Loucy (cell line): ENCODE data around the gene SELENOF.

Source experiments
- H2AFZ ChIP-seq: fragments of 200-600 bp; sonication (generic); 2 replicates; pipeline ENCODE4 v1.6.0; 2016; ENCODE audit warnings: antibody characterized with exemption, mild to moderate bottlenecking, low read length, moderate library complexity
- H3F3A ChIP-seq: fragments of 200-600 bp; 2 replicates; pipeline ENCODE4 v1.6.0; 2016; ENCODE audit warnings: antibody characterized with exemption, low read depth, mild to moderate bottlenecking
- H3K27me3 ChIP-seq: fragments of 200-600 bp; sonication (generic); 2 replicates; pipeline ENCODE4 v1.6.1; 2014; ENCODE audit warnings: low read length, mild to moderate bottlenecking; ENCODE audit not compliant: insufficient read depth, poor library complexity, severe bottlenecking
- H3K36me3 ChIP-seq: fragments of 200-600 bp; sonication (generic); 2 replicates; pipeline ENCODE4 v1.6.1; 2016; ENCODE audit warnings: low read length; ENCODE audit not compliant: insufficient read depth
- H3K4me1 ChIP-seq: fragments of 200-600 bp; sonication (generic); 2 replicates; pipeline ENCODE4 v1.5.1; 2014; ENCODE audit warnings: low read length, mild to moderate bottlenecking; ENCODE audit not compliant: insufficient read depth, poor library complexity, severe bottlenecking
- H3K4me2 ChIP-seq: fragments of 200-600 bp; sonication (generic); 2 replicates; pipeline ENCODE4 v1.6.0; 2014; ENCODE audit warnings: antibody characterized with exemption, low read length, low read depth, mild to moderate bottlenecking; ENCODE audit not compliant: poor library complexity, severe bottlenecking
- H3K4me3 ChIP-seq: fragments of 200-600 bp; sonication (generic); 2 replicates; pipeline ENCODE4 v1.5.1; 2014; ENCODE audit warnings: low read length, mild to moderate bottlenecking, mixed read lengths; ENCODE audit not compliant: poor library complexity, severe bottlenecking
- H3K79me2 ChIP-seq: fragments of 200-600 bp; sonication (generic); 2 replicates; pipeline ENCODE4 v1.6.1; 2014; ENCODE audit warnings: low read length; ENCODE audit not compliant: insufficient read depth
- H3K9ac ChIP-seq: fragments of 200-600 bp; sonication (generic); 2 replicates; pipeline ENCODE4 v1.6.0; 2014; ENCODE audit warnings: mild to moderate bottlenecking, low read depth, low read length, moderate library complexity; ENCODE audit not compliant: poor library complexity, severe bottlenecking
- H3K9me2 ChIP-seq: fragments of 200-600 bp; sonication (generic); replicated peaks from 2 replicates; pipeline ENCODE4 v1.6.1; 2016; ENCODE audit warnings: low read depth, low read length, mixed read lengths
- H3K9me3 ChIP-seq: fragments of 200-600 bp; sonication (generic); 2 replicates; pipeline ENCODE4 v1.6.1; 2014; ENCODE audit warnings: mild to moderate bottlenecking, antibody characterized with exemption, low read length, low read depth; ENCODE audit not compliant: insufficient read depth
- H4K20me1 ChIP-seq: fragments of 200-600 bp; sonication (generic); 2 replicates; pipeline ENCODE4 v1.6.0; 2014; ENCODE audit warnings: antibody characterized with exemption, low read length, mild to moderate bottlenecking; ENCODE audit not compliant: insufficient read depth, poor library complexity, severe bottlenecking
- EZH2phosphoT487 ChIP-seq: fragments of 200-600 bp; IDR thresholded peaks from 2 replicates; pipeline ENCODE4 v1.6.1; 2018; ENCODE audit warnings: antibody characterized with exemption, mild to moderate bottlenecking, moderate library complexity, borderline replicate concordance
- TF ChIP-seq, protein P1 (sequence below): fragments of 200-600 bp; sonication (generic); conservative IDR thresholded peaks from 2 replicates; pipeline ENCODE4 v1.5.1; 2014; ENCODE audit warnings: mild to moderate bottlenecking, antibody characterized with exemption, low read length

Gene SELENOF

GRCh38 chr1:86848654-86849053 lies 65.3 kb downstream of the SELENOF start:
- H3K9me3 ChIP-seq: no peaks in the 10 kb centered on the region
- no peaks in the 10 kb centered on the region for H3K79me2 ChIP-seq
- no peak overlapping the region for H3K4me2 ChIP-seq
- no peak overlapping the region for H2AFZ ChIP-seq
- H3K4me3 ChIP-seq: no peak overlapping the region
- H4K20me1 ChIP-seq: no peaks in the 10 kb centered on the region
- H3K4me1 ChIP-seq: no peaks in the 10 kb centered on the region
- H3K9me2 ChIP-seq: no peaks in the 10 kb centered on the region
- H3K27me3 ChIP-seq: no peaks in the 10 kb centered on the region
- H3K36me3 ChIP-seq: no peaks in the 10 kb centered on the region
- no peak overlapping the region for H3K9ac ChIP-seq
- H3F3A ChIP-seq: no peaks in the 10 kb centered on the region
- TF ChIP-seq, protein P1, sequence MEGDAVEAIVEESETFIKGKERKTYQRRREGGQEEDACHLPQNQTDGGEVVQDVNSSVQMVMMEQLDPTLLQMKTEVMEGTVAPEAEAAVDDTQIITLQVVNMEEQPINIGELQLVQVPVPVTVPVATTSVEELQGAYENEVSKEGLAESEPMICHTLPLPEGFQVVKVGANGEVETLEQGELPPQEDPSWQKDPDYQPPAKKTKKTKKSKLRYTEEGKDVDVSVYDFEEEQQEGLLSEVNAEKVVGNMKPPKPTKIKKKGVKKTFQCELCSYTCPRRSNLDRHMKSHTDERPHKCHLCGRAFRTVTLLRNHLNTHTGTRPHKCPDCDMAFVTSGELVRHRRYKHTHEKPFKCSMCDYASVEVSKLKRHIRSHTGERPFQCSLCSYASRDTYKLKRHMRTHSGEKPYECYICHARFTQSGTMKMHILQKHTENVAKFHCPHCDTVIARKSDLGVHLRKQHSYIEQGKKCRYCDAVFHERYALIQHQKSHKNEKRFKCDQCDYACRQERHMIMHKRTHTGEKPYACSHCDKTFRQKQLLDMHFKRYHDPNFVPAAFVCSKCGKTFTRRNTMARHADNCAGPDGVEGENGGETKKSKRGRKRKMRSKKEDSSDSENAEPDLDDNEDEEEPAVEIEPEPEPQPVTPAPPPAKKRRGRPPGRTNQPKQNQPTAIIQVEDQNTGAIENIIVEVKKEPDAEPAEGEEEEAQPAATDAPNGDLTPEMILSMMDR: no peak
- TF ChIP-seq EZH2phosphoT487: no peak

DNA sequence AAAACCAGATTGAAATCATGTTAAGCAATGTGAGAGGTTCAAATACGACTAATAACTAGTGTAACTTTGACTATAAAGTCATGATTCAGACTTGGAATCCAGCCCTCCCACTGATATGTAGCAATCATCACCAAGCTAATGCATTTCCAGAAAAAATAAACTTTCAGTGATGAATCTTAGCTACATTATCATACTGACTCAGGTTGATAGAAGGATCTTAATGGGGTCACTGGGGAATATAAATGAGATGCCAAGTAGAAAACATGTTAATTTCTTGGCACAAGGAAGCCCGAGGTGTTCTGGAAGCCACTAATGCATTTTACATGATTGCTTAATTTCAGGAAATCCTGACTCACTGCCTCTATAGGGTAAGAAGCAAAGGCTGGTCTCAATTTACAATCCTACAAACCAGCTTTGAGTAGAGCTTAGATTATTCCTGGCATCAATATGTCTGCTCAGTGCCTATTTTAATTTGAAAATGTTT lies 67.7 kb downstream of the SELENOF start:
- Histone ChIP-seq H3K4me2 (no peak overlapping the region), H2AFZ (no peak overlapping the region), H3K9me2 (no peaks in the 10 kb centered on the region), H3K9me3 (no peaks in the 10 kb centered on the region), H3K27me3 (no peaks in the 10 kb centered on the region), H3K36me3 (no peaks in the 10 kb centered on the region), H3K4me1 (no peaks in the 10 kb centered on the region), H3K79me2 (no peaks in the 10 kb centered on the region), H3F3A (no peaks in the 10 kb centered on the region), H3K4me3 (no peak overlapping the region), H4K20me1 (no peaks in the 10 kb centered on the region), H3K9ac (no peak overlapping the region)
- TF ChIP-seq EZH2phosphoT487: no peak
- TF ChIP-seq, protein P1: no peak

DNA sequence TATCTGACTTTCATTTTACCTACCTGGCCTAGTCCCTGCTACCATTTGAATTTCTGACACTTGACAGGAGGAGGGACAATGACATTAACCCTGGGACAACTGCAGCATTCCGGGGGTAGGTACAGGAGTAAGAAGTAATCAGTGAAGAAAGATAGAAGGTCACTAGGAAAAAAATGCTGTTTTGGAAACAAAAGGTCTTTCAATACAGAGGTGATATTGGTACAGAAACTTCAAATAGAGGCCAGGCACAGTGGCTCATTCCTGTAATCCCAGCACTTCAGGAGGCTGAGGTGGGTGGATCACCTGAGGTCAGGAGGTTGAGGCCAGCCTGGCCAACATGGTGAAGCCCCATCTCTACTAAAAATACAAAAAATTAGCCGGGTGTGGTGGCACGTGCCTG lies 68.4 kb downstream of the SELENOF start:
- no peaks in the 10 kb centered on the region for H3K9me2 ChIP-seq
- H3K79me2 ChIP-seq: no peaks in the 10 kb centered on the region
- H3K9ac ChIP-seq: no peak overlapping the region
- no peaks in the 10 kb centered on the region for H3K4me1 ChIP-seq
- H4K20me1 ChIP-seq: no peaks in the 10 kb centered on the region
- no peaks in the 10 kb centered on the region for H3K9me3 ChIP-seq
- no peak overlapping the region for H3K4me3 ChIP-seq
- H3F3A ChIP-seq: no peaks in the 10 kb centered on the region
- no peak overlapping the region for H3K4me2 ChIP-seq
- no peak overlapping the region for H2AFZ ChIP-seq
- H3K36me3 ChIP-seq: no peaks in the 10 kb centered on the region
- no peak for TF ChIP-seq EZH2phosphoT487
- TF ChIP-seq, protein P1: no peak
- H3K27me3 ChIP-seq: no peaks in the 10 kb centered on the region
